ENCODE data around the gene FERMT2. TPM values are rescaled to one million over a fixed set of nuclear protein-coding genes. Genes with fewer than 3 reads are reported as not detected.
A peak's percentile ranks its signal among the peaks of the same experiment; 100 is the strongest.
"Not testable (repeated sequence)": the region's sequence is repeated elsewhere in the genome, so short reads cannot be mapped to it uniquely, and the experiment has no call there.

Gene FERMT2
- total and polyA plus RNA-seq, 5 experiments from 2014 or later: 0.27 to 0.52 TPM; not detected in 3

GRCh38 chr14:52871606-52872005, 79.2 kb downstream of the FERMT2 start:
- POLR2A ChIA-PET: no interaction called here
- Mint-ChIP-seq H3K4me1 (no peaks in the 10 kb centered on the region), H3K36me3 (no peaks in the 10 kb centered on the region), H3K4me3 (no peak overlapping the region), H3K27ac (no peak overlapping the region), H3K27me3 (peaks cover 0 to 5% (median 0%) of the 10 kb centered on the region in 5 donors), H3K9me3 (no peaks in the 10 kb centered on the region)
- ATAC-seq (no peak), DNase-seq (no peak)

GRCh38 chr14:52868911-52869618, 81.8 kb downstream of the FERMT2 start:
- no peaks in the 10 kb centered on the region for H3K9me3 Mint-ChIP-seq
- no peak for ATAC-seq
- peaks cover 0 to 5% (median 0%) of the 10 kb centered on the region in 5 donors for H3K27me3 Mint-ChIP-seq
- no peaks in the 10 kb centered on the region for H3K4me1 Mint-ChIP-seq
- H3K27ac Mint-ChIP-seq: no peak overlapping the region
- no peak overlapping the region for H3K4me3 Mint-ChIP-seq
- no peak for DNase-seq
- no peaks in the 10 kb centered on the region for H3K36me3 Mint-ChIP-seq
- POLR2A ChIA-PET: no interaction called here

GRCh38 chr14:52864893-52865292, 86.0 kb downstream of the FERMT2 start:
- H3K36me3 Mint-ChIP-seq, POLR2A ChIA-PET, H3K27me3 Mint-ChIP-seq, H3K4me3 Mint-ChIP-seq, DNase-seq, H3K9me3 Mint-ChIP-seq, H3K4me1 Mint-ChIP-seq, ATAC-seq, H3K27ac Mint-ChIP-seq: not testable (repeated sequence)

GRCh38 chr14:52863334-52863700, 87.5 kb downstream of the FERMT2 start:
- H3K27ac Mint-ChIP-seq: no peak overlapping the region
- no peak for ATAC-seq
- no peaks in the 10 kb centered on the region for H3K36me3 Mint-ChIP-seq
- H3K4me3 Mint-ChIP-seq: no peak overlapping the region
- DNase-seq: no peak
- H3K9me3 Mint-ChIP-seq: no peaks in the 10 kb centered on the region
- no peaks in the 10 kb centered on the region for H3K4me1 Mint-ChIP-seq
- POLR2A ChIA-PET: no interaction called here
- no peaks in the 10 kb centered on the region for H3K27me3 Mint-ChIP-seq

- H3K27ac Mint-ChIP-seq: no peak overlapping the region
- no peaks in the 10 kb centered on the region for H3K36me3 Mint-ChIP-seq
- no peaks in the 10 kb centered on the region for H3K4me1 Mint-ChIP-seq
- no peak overlapping the region for H3K4me3 Mint-ChIP-seq
- DNase-seq (no peak), ATAC-seq (no peak)
- POLR2A ChIA-PET: no interaction called here
- H3K27me3 Mint-ChIP-seq: no peaks in the 10 kb centered on the region
- H3K9me3 Mint-ChIP-seq: no peaks in the 10 kb centered on the region
Observed at GRCh38 chr14:52862632-52863333, 88.1 kb downstream of the FERMT2 start.

- no peaks in the 10 kb centered on the region for H3K36me3 Mint-ChIP-seq
- POLR2A ChIA-PET: no interaction called here
- no peaks in the 10 kb centered on the region for H3K27me3 Mint-ChIP-seq
- no peak overlapping the region for H3K4me3 Mint-ChIP-seq
- no peaks in the 10 kb centered on the region for H3K9me3 Mint-ChIP-seq
- no peak for DNase-seq
- no peaks in the 10 kb centered on the region for H3K4me1 Mint-ChIP-seq
- no peak overlapping the region for H3K27ac Mint-ChIP-seq
- ATAC-seq: no peak
Observed at GRCh38 chr14:52861403-52861802, 89.4 kb downstream of the FERMT2 start.

- no peaks in the 10 kb centered on the region for H3K4me1 Mint-ChIP-seq
- no peak for DNase-seq
- POLR2A ChIA-PET: no interaction called here
- ATAC-seq: no peak
- H3K36me3 Mint-ChIP-seq: no peaks in the 10 kb centered on the region
- H3K27me3 Mint-ChIP-seq: no peaks in the 10 kb centered on the region
- no peak overlapping the region for H3K4me3 Mint-ChIP-seq
- H3K27ac Mint-ChIP-seq: no peak overlapping the region
- H3K9me3 Mint-ChIP-seq: no peaks in the 10 kb centered on the region
Observed at GRCh38 chr14:52860910-52861309, 89.9 kb downstream of the FERMT2 start.

- ATAC-seq (no peak), DNase-seq (no peak)
- POLR2A ChIA-PET: no interaction called here
- H3K9me3 Mint-ChIP-seq: peaks cover 0 to under 1% (median 0%) of the 10 kb centered on the region in 9 donors
- H3K27me3 Mint-ChIP-seq: no peaks in the 10 kb centered on the region
- no peak overlapping the region for H3K4me3 Mint-ChIP-seq
- H3K4me1 Mint-ChIP-seq: no peaks in the 10 kb centered on the region
- no peaks in the 10 kb centered on the region for H3K36me3 Mint-ChIP-seq
- H3K27ac Mint-ChIP-seq: no peak overlapping the region
Observed at GRCh38 chr14:52860209-52860608, 90.6 kb downstream of the FERMT2 start.

GRCh38 chr14:52856139-52856538, 94.7 kb downstream of the FERMT2 start:
- no peak overlapping the region for H3K4me3 Mint-ChIP-seq
- POLR2A ChIA-PET: no interaction called here
- peaks cover 0 to 4% (median 0%) of the 10 kb centered on the region in 3 donors for H3K36me3 Mint-ChIP-seq
- no peak for ATAC-seq
- H3K9me3 Mint-ChIP-seq: peaks cover 0 to 3% (median 0%) of the 10 kb centered on the region in 9 donors
- peak overlapping the region in 1 of 10 donors; percentile 9 for H3K27ac Mint-ChIP-seq
- no peaks in the 10 kb centered on the region for H3K4me1 Mint-ChIP-seq
- H3K27me3 Mint-ChIP-seq: peaks cover 0 to 5% (median 0%) of the 10 kb centered on the region in 5 donors
- DNase-seq: no peak

- peaks cover 0 to 5% (median 0%) of the 10 kb centered on the region in 5 donors for H3K27me3 Mint-ChIP-seq
- H3K9me3 Mint-ChIP-seq: peaks cover 0 to 3% (median 0%) of the 10 kb centered on the region in 9 donors
- POLR2A ChIA-PET: no interaction called here
Observed at GRCh38 chr14:52853522-52853854, 97.4 kb downstream of the FERMT2 start.

GRCh38 chr14:52852810-52853521, 97.9 kb downstream of the FERMT2 start:
- H3K27me3 Mint-ChIP-seq: peaks cover 0 to 6% (median 0%) of the 10 kb centered on the region in 5 donors
- H3K36me3 Mint-ChIP-seq: peaks cover 0 to 4% (median 0%) of the 10 kb centered on the region in 3 donors
- no peak overlapping the region for H3K27ac Mint-ChIP-seq
- ATAC-seq: no peak
- POLR2A ChIA-PET: no interaction called here
- DNase-seq: no peak
- H3K9me3 Mint-ChIP-seq: peaks cover 0 to 3% (median 0%) of the 10 kb centered on the region in 9 donors
- H3K4me1 Mint-ChIP-seq: no peaks in the 10 kb centered on the region
- H3K4me3 Mint-ChIP-seq: no peak overlapping the region

More at GRCh38 chr14:52853522-52853854, 97.4 kb downstream of the FERMT2 start:
- Mint-ChIP-seq H3K36me3 (peaks cover 0 to 4% (median 0%) of the 10 kb centered on the region in 3 donors), H3K4me3 (no peak overlapping the region), H3K4me1 (no peaks in the 10 kb centered on the region), H3K27ac (no peak overlapping the region)
- ATAC-seq (no peak), DNase-seq (no peak)

GRCh38 chr14:52850451-52850909, 100.4 kb downstream of the FERMT2 start:
- no peak overlapping the region for H3K4me3 Mint-ChIP-seq
- DNase-seq: no peak
- peaks cover 0 to 4% (median 0%) of the 10 kb centered on the region in 3 donors for H3K36me3 Mint-ChIP-seq
- POLR2A ChIA-PET: no interaction called here
- no peak overlapping the region for H3K27ac Mint-ChIP-seq
- ATAC-seq: no peak
- H3K9me3 Mint-ChIP-seq: peaks cover 0 to 3% (median 0%) of the 10 kb centered on the region in 9 donors
- H3K27me3 Mint-ChIP-seq: peaks cover 0 to 6% (median 0%) of the 10 kb centered on the region in 5 donors
- peaks cover 0 to 6% (median 0%) of the 10 kb centered on the region in 4 donors for H3K4me1 Mint-ChIP-seq

GRCh38 chr14:52848626-52849025, 102.2 kb downstream of the FERMT2 start:
- POLR2A ChIA-PET: no interaction called here
- Mint-ChIP-seq H3K4me1 (peaks cover 0 to 6% (median 0%) of the 10 kb centered on the region in 4 donors), H3K27ac (no peak overlapping the region), H3K4me3 (no peak overlapping the region), H3K36me3 (peaks cover 0 to 4% (median 0%) of the 10 kb centered on the region in 3 donors), H3K27me3 (peaks cover 0 to 4% (median 0%) of the 10 kb centered on the region in 5 donors), H3K9me3 (peaks cover 0 to 3% (median 0%) of the 10 kb centered on the region in 9 donors)
- DNase-seq (no peak), ATAC-seq (no peak)

Measured in naive thymus-derived CD8-positive, alpha-beta T cell (primary cell).